Measurements from ENCODE around the gene OOSP4B.
"Not testable (repeated sequence)": the region's sequence is repeated elsewhere in the genome, so short reads cannot be mapped to it uniquely, and the experiment has no call there.

OOSP4B gene

DNA sequence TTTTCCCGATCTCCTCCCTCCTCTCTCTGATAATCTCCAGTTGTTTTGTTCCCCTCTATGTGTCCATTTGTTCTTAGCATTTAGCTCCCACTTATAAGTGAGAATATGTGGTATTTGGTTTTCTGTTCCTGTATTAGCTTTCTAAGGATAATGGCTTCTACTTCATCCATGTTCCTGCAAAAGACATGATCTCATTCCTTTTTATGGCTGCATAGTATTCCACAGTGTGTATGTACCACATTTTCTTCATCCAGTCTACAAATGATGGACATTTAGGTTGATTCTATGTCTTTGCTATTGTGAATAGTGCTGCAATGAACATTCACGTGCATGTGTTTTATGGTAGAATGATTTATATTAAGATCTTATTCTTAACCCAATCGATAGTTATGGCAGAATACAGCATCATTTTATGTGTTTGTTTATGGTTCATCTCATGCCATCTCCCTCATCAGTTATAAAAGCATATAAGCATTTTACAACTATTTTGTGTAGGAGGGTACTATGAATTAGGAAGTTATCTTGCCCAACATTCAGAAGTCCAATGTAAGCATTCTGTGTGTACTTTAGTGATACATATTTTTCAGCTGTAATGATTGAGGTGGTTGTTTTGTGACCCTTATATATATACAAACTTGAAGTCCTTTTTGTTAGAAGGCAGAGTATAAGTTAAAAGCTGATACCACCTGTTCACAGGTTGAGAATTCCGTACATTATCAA lies 42.7 kb downstream of the OOSP4B start:
- no peak for DNase-seq (ENCODE audit: low spot score)

DNA sequence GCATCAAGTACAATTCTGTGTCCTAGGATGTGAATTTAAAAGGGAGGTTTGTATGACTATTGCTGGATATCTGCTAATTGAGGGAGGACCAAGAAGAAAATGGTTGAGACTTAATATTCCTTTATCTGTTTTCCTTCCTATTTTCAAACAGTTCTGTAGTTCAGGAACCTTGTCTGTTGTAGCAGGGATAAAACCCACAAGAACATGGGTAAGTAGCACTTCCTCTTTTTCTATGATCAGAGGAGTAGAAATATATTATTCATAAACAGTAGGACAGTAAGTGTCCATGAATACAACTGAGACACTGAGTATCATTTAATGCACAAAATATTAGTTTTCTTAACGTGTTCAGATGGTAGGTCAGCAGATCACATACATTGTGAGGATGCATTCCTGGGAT lies 47.1 kb downstream of the OOSP4B start:
- no peak for DNase-seq (ENCODE audit: low spot score)

DNA sequence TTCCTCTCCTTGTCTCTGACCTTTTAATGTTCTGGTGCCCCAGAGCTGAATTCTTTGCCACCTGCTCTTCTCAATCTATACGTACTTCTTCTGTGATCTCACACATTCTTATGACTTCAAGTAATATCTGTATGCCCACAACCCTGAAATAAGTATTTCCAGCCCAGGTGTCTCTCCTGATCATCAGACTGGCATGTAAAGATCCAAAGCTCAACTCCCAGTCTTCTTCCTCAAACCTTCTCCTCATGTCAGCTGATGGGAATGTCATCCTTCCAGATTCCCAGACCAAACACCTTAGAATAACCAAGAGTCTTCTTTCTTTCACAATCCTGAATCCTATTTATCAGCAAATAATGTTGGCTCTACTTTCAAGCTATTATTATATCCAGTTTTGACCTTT lies 48.8 kb downstream of the OOSP4B start:
- DNase-seq (ENCODE audit: low spot score): no peak

DNA sequence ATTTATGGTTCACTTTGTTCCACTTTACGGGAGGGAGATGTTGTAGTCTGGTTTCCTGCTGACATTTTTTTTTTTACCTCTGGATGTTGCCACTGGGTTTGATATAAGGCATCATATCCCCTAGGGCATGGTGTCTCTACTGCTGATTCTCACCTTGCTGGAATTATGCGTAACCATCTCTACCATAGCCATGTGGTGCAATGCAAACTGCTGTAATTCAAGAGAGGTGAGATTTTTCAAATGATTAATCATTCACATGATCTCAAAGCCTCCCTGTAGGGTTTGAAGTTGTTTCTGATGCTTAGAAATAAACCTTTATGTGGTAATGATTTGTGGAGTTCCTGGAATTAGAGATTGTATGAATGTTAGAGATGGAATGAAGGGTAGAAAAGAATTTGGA lies 52.5 kb downstream of the OOSP4B start:
- DNase-seq (ENCODE audit: low spot score): no peak

DNA sequence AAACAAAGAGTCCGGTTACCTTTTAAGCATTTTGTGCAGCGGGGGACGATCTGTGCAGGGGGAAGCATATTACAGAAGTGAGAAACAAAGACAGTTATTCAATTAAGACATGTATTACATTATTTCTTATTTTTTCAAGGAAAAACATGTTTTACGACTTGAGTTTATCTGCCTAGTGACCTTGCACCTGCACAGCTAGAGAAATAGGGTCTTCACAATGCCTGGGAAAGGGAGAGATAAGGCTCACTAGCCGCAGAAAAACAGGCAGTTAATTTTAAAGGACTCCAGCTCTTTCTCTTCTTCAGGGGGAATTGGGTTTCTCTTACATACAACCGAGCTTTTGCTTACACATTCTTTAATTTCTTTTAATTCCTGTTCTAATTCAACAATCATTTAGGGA lies 54.7 kb downstream of the OOSP4B start:
- not testable (repeated sequence) for DNase-seq (ENCODE audit: low spot score)

DNA sequence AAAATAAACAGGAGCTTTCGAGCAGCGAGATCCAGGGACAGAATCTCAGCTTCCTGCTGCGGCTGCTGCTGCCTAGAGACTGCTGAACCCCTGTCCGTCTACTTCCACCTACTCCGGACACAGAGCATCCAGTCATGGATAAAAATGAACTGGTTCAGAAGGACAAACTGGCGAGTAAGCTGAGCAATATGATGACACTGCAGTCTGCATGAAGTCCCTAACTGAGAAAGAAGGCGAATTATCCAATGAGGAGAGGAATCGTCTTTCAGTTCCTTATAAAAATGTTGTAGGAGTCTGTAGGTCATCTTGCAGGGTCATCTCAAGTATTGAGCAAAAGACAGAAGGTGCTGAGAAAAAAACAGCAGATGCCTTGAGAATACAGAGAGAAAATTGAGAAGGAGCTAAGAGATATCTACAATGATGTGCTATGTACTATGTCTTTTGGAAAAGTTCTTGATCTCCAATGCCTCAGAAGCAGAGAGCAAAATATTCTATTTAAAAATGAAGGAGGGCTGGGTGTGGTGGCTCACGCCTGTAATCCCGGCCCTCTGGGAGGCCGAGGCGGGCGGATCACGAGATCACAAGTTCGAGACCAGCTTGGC lies 60.3 kb downstream of the OOSP4B start:
- no peak for DNase-seq (ENCODE audit: low spot score)

DNA sequence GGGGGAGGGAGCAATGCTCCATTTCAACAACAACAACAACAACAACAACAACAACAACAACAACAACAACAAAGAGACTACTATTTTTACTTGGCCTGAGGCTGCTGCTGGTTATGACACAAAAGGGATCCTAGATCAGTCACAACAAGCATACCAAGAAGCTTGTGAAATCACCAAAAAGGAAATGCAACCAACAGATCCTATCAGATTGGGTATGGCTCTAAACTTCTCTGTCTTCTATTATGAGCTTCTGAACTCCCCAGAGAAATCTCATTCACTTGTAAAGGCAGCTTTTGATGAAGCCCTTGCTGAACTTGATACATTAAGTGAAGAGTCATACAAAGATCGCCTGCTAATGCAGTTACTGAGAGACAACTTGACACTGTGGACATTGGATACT lies 61.0 kb downstream of the OOSP4B start:
- DNase-seq (ENCODE audit: low spot score): no peak

DNA sequence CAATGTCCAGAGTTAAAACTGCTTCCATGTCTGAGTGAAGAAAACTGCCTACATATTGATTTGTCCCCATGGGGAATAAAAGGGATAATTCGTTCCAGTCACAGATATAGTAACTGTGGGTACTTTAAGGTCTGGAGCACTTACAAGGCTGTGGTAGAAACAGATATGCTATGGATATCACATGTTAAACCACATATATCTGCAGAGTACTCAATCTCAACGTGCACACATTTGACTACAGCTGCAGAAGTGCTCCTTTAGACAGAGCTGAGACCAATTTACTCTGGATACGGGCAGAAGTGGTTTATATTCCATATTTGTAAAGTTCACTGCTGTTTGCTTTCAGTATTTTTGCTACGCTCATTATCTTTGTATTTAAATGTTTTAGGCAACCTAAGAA lies 61.8 kb downstream of the OOSP4B start:
- no peak for DNase-seq (ENCODE audit: low spot score)

DNA sequence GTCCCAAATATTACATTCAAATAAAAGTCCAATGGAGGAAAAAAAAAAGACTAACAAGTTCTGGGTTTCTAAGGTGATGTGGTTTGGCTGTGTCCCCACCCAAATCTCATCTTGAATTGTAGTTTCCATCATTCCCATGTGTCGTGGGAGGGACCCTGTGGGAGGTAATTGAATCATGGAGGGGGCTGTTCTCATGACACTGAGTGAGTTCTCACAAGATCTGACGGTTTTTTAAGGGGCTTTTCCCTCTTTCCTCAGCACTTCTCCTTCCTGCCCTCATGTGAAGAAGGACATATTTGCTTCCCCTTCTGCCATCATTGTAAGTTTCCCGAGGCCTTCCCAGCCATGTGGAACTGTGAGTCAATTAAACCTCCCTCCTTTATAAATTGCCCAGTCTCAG lies 63.6 kb downstream of the OOSP4B start:
- DNase-seq (ENCODE audit: low spot score): no peak

Data from ecto neural progenitor cell (in vitro differentiated cells).